ENCODE measurements around the gene CDKAL1.

DNA sequence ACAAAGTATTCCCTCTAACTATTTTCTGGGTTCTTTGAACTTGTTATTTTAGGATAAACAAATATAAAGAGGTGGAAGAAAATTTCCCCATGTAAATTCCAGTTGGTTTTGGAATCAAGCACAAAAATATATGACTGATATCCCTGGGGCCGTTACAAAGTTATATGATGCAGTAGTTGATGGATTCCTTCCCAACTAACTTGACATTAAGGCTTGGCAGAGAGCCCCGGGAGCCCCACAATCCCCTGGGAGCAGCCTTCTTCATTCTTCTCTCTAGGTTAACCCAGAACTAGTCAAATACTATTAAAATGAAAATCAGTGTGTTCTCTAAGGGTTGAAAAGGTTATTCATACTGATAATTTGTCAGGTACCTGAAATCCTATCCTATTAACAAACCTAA lies 550.4 kb downstream of the CDKAL1 start:
- no peak for TF ChIP-seq EZH2 (IDR thresholded peaks at IDR 0.05)
- TF ChIP-seq, protein P1, sequence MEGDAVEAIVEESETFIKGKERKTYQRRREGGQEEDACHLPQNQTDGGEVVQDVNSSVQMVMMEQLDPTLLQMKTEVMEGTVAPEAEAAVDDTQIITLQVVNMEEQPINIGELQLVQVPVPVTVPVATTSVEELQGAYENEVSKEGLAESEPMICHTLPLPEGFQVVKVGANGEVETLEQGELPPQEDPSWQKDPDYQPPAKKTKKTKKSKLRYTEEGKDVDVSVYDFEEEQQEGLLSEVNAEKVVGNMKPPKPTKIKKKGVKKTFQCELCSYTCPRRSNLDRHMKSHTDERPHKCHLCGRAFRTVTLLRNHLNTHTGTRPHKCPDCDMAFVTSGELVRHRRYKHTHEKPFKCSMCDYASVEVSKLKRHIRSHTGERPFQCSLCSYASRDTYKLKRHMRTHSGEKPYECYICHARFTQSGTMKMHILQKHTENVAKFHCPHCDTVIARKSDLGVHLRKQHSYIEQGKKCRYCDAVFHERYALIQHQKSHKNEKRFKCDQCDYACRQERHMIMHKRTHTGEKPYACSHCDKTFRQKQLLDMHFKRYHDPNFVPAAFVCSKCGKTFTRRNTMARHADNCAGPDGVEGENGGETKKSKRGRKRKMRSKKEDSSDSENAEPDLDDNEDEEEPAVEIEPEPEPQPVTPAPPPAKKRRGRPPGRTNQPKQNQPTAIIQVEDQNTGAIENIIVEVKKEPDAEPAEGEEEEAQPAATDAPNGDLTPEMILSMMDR (IDR thresholded peaks at IDR 0.05): no peak

Data from neural progenitor cell (in vitro differentiated cells).